ENCODE data around the gene CWH43. TPM values are rescaled to one million over a fixed set of nuclear protein-coding genes. Genes with fewer than 3 reads are reported as not detected.

CWH43 gene
- total and polyA plus RNA-seq, 2 of the 13 experiments (the other 11 are each of a cell fraction or from before 2014, with no cell fraction given) = not detected

GRCh38 chr4:48939785-48940184 is 46.3 kb upstream of the CWH43 start:
- no peaks in the 10 kb centered on the region for H3K4me1 ChIP-seq (ENCODE audit: insufficient read depth, low read length)
- 0 out of 2 replicates have a peak, but pooled peaks cover 4% of the 10 kb centered on the region for H3K9me3 ChIP-seq (ENCODE audit: low read length)
- in situ Hi-C loops (cut with HindIII; ENCODE audit: extremely low pct_ligation_motif_present, low pct_unique_long_range_greater_than_20kb) = no loop called here
- no TSS peak for BruUV-seq (replicated peaks)
- TF ChIP-seq SMC3 (IDR thresholded peaks at IDR 0.05; ENCODE audit: low read length) = no peak
- TF ChIP-seq ZNF776 (CRISPR knock-in tag; IDR thresholded peaks at IDR 0.05) = no peak
- no peak for TF ChIP-seq KAT8 (CRISPR knock-in tag; IDR thresholded peaks at IDR 0.05)
- no peak for TF ChIP-seq PLRG1 (conservative IDR thresholded peaks at IDR 0.05)
- no peak for TF ChIP-seq ZNF709 (CRISPR knock-in tag; IDR thresholded peaks at IDR 0.05)
- no peak for TF ChIP-seq SMYD3 (CRISPR knock-in tag; IDR thresholded peaks at IDR 0.05)
- TF ChIP-seq ZNF207 (IDR thresholded peaks at IDR 0.05; ENCODE audit: borderline replicate concordance) = no peak
- no peak for TF ChIP-seq TCF7L2 (IDR thresholded peaks at IDR 0.05; ENCODE audit: low read depth, low read length)
- no peak for TF ChIP-seq ZNF530 (CRISPR knock-in tag; IDR thresholded peaks at IDR 0.05; ENCODE audit: low read depth)
- TF ChIP-seq TCF7 (IDR thresholded peaks at IDR 0.05; ENCODE audit: low read depth) = no peak
- TF ChIP-seq ZNF343 (CRISPR knock-in tag; IDR thresholded peaks at IDR 0.05) = no peak
- TF ChIP-seq ZFP41 (CRISPR knock-in tag; IDR thresholded peaks at IDR 0.05; ENCODE audit: borderline replicate concordance) = no peak
- no peak for TF ChIP-seq ZNF484 (CRISPR knock-in tag; IDR thresholded peaks at IDR 0.05; ENCODE audit: borderline replicate concordance, low read depth)
- TF ChIP-seq KIAA2018 (CRISPR knock-in tag; IDR thresholded peaks at IDR 0.05; ENCODE audit: borderline replicate concordance) = no peak
- no peak for TF ChIP-seq GATAD2A (CRISPR knock-in tag; IDR thresholded peaks at IDR 0.05)
- H3K79me2 ChIP-seq (ENCODE audit: insufficient read depth, low read length) = no peaks in the 10 kb centered on the region
- H3K9ac ChIP-seq (ENCODE audit: insufficient read depth, low read depth, low read length) = no peak overlapping the region
- no peak for DNase-seq (ENCODE audit: low spot score)
- H3K27me3 ChIP-seq (ENCODE audit: control insufficient read depth in 1 of 2, insufficient read depth in 2 of 2, low read length in 2 of 2) = no peaks in the 10 kb centered on the region
- no peak overlapping the region for H2AFZ ChIP-seq (ENCODE audit: low read length)
- H3K4me2 ChIP-seq (ENCODE audit: low read depth, low read length) = no peak overlapping the region
- H3K36me3 ChIP-seq (replicated peaks in 1 of 2; ENCODE audit: control insufficient read depth in 1 of 2, insufficient read depth in 2 of 2, low read length in 2 of 2) = no peaks in the 10 kb centered on the region
- no peak overlapping the region for H3K4me3 ChIP-seq (replicated peaks in 1 of 3; ENCODE audit: insufficient read depth in 1 of 3, low read depth in 2 of 3, low read length in 3 of 3)
- CTCF ChIA-PET (ENCODE audit: low intra/inter-chr PET ratio, low total read pairs) = no interaction called here
- no peak for FAIRE-seq
- intact Hi-C loops (cut with micrococcal nuclease; ENCODE audit: unreplicated experiment) = no loop called here
- ATAC-seq = no peak
- POLR2A ChIA-PET = no interaction called here
- H3K27ac ChIP-seq (ENCODE audit: extremely low read length, insufficient read depth, low read length) = no peak overlapping the region
- no peaks in the 10 kb centered on the region for H4K20me1 ChIP-seq (ENCODE audit: insufficient read depth, low read length)

Data from HepG2 (cell line).